GM12878 (cell line): ENCODE data around the gene GNG10. TPM values are rescaled to one million over a fixed set of nuclear protein-coding genes. Genes with fewer than 3 reads are reported as not detected.

Experiments used
- ATAC-seq: fragments of 200-7000 bp; cut with Tn5 transposase; 3 replicates; pipeline ENCODE4 v1.9.1; 2020; ENCODE audit warnings: mild to moderate bottlenecking, moderate library complexity
- BruUV-seq: library from RNA; stranded (reverse); fragments of 400-500 nt; replicated peaks from 2 replicates; lab custom pipeline; 2021; lab: Mats Ljungman, UMichigan
- CTCF ChIA-PET: fragments of 300-600 bp; sonication (Branson Sonifier 250); formaldehyde crosslinking; extraction: SDS; loops from one replicate; lab custom pipeline; 2021; ENCODE audit warnings: inconsistent platforms; lab: Yijun Ruan, JAX
- POLR2A ChIA-PET: fragments of 350-600 bp; formaldehyde crosslinking; extraction: SDS; loops from one replicate; lab custom pipeline; 2021; ENCODE audit warnings: inconsistent platforms; lab: Charles Lee
- RAD21 ChIA-PET: fragments of 300-600 bp; sonication (Branson Sonifier 250); formaldehyde crosslinking; loops from one replicate; lab custom pipeline; 2023; ENCODE audit warnings: antibody characterized with exemption; ENCODE audit not compliant: unreplicated experiment; lab: Charles Lee
- SMC1A ChIA-PET: fragments of 300-600 bp; sonication (Branson Sonifier 250); formaldehyde crosslinking; loops from one replicate; lab custom pipeline; 2023; ENCODE audit not compliant: unreplicated experiment, uncharacterized antibody; lab: Charles Lee
- DNase-seq: peaks from one replicate; pipeline ENCODE4 v3.0.0-alpha.2; 2011; ENCODE audit warnings: low read depth, low spot score
- FAIRE-seq: peaks from 3 replicates; lab custom pipeline; 2011; peaks lifted over from hg19 to GRCh38; lab: Jason Lieb, UNC
- H2AFZ ChIP-seq: 2 replicates; pipeline ENCODE4 v1.6.0; 2011; ENCODE audit warnings: low read depth, low read length, control low read depth; ENCODE audit not compliant: control insufficient read depth
- H3K27ac ChIP-seq: 2 replicates; pipeline ENCODE4 v1.5.1; 2011; ENCODE audit warnings: control low read depth; ENCODE audit not compliant: control insufficient read depth, insufficient read depth
- H3K27me3 ChIP-seq, 2 experiments: replicated peaks in 1 of 2; 2 replicates each; pipeline versions ENCODE4 v1.6.0 to v1.6.1; 2011; ENCODE audit warnings: low read length in 1 of 2; ENCODE audit not compliant: control insufficient read depth in 2 of 2, insufficient read depth in 2 of 2
- H3K36me3 ChIP-seq, 2 experiments: 2 replicates each; pipeline ENCODE4 v1.5.1; 2011; ENCODE audit warnings: low read length in 1 of 2; ENCODE audit not compliant: control insufficient read depth in 2 of 2, insufficient read depth in 2 of 2
- H3K4me1 ChIP-seq: 2 replicates; pipeline ENCODE4 v1.6.1; 2011; ENCODE audit warnings: mild to moderate bottlenecking, low read length, moderate library complexity, mixed read lengths; ENCODE audit not compliant: control insufficient read depth, insufficient read depth
- H3K4me2 ChIP-seq: 2 replicates; pipeline ENCODE4 v1.6.0; 2011; ENCODE audit warnings: control low read depth; ENCODE audit not compliant: control insufficient read depth, insufficient read depth
- H3K4me3 ChIP-seq: fragments of 200-600 bp; sonication (generic); 2 replicates; pipeline ENCODE4 v1.5.1; 2016
- H3K79me2 ChIP-seq: 2 replicates; pipeline ENCODE4 v1.6.0; 2011; ENCODE audit warnings: low read length; ENCODE audit not compliant: control insufficient read depth, insufficient read depth
- H3K9ac ChIP-seq: 2 replicates; pipeline ENCODE4 v1.8.0; 2011; ENCODE audit warnings: low read length, control low read depth, mixed read lengths; ENCODE audit not compliant: control insufficient read depth, insufficient read depth
- H3K9me3 ChIP-seq: replicated peaks from 3 replicates; pipeline ENCODE4 v1.5.1; 2011; ENCODE audit warnings: mild to moderate bottlenecking, low read length; ENCODE audit not compliant: control insufficient read depth, insufficient read depth
- H4K20me1 ChIP-seq: 2 replicates; pipeline ENCODE4 v1.6.0; 2011; ENCODE audit not compliant: control insufficient read depth, insufficient read depth
- CREB1 ChIP-seq: IDR thresholded peaks from 2 replicates; pipeline ENCODE4 v1.6.1; 2012; ENCODE audit warnings: low read depth, mild to moderate bottlenecking, inconsistent platforms
- HCFC1 ChIP-seq: fragments of 150-350 bp; IDR thresholded peaks from 2 replicates; pipeline ENCODE4 v1.6.1; 2014; ENCODE audit warnings: low read length
- KLF5 ChIP-seq: fragments of 450-650 bp; IDR thresholded peaks from 2 replicates; pipeline ENCODE4 v1.6.1; 2014; ENCODE audit warnings: mild to moderate bottlenecking; ENCODE audit not compliant: partially characterized antibody
- NFXL1 ChIP-seq: fragments of 450-650 bp; IDR thresholded peaks from 2 replicates; pipeline ENCODE4 v1.6.1; 2017; ENCODE audit warnings: antibody characterized with exemption, mild to moderate bottlenecking, borderline replicate concordance
- NFYA ChIP-seq: IDR thresholded peaks from 2 replicates; pipeline ENCODE4 v1.6.1; 2011; ENCODE audit warnings: low read depth, mild to moderate bottlenecking, low read length, improper control_type of control experiment, borderline replicate concordance
- POU2F2 ChIP-seq: IDR thresholded peaks from 3 replicates; pipeline ENCODE4 v1.6.1; 2011; ENCODE audit warnings: low read depth, mild to moderate bottlenecking, low read length, borderline replicate concordance
- RCOR1 ChIP-seq: conservative IDR thresholded peaks from 2 replicates; pipeline ENCODE4 v1.6.1; 2012; ENCODE audit warnings: low read depth, low read length, improper control_type of control experiment
- SMAD1 ChIP-seq: fragments of 450-650 bp; IDR thresholded peaks from 2 replicates; pipeline ENCODE4 v1.6.1; 2018; ENCODE audit warnings: mild to moderate bottlenecking, low read depth; ENCODE audit not compliant: partially characterized antibody
- TCF12 ChIP-seq: IDR thresholded peaks from 2 replicates; pipeline ENCODE4 v1.6.1; 2011; ENCODE audit warnings: low read depth, mild to moderate bottlenecking, low read length
- WRNIP1 ChIP-seq: IDR thresholded peaks from 2 replicates; pipeline ENCODE4 v1.6.1; 2011; ENCODE audit warnings: low read depth, low read length, improper control_type of control experiment, borderline replicate concordance
- YBX1 ChIP-seq: fragments of 450-650 bp; IDR thresholded peaks from 2 replicates; pipeline ENCODE4 v1.6.1; 2016; ENCODE audit warnings: antibody characterized with exemption
- ZNF207 ChIP-seq: fragments of 450-650 bp; IDR thresholded peaks from 2 replicates; pipeline ENCODE4 v1.6.1; 2014; ENCODE audit warnings: antibody characterized with exemption, mild to moderate bottlenecking, borderline replicate concordance
- ZNF384 ChIP-seq: IDR thresholded peaks from 2 replicates; pipeline ENCODE4 v1.6.1; 2012; ENCODE audit warnings: low read depth, mild to moderate bottlenecking, low read length, improper control_type of control experiment, borderline replicate concordance
- WGBS: methylation state at CpG from one replicate; pipeline ENCODE4 v1.1.6; 2016; ENCODE audit warnings: low lambda C conversion rate; ENCODE audit not compliant: insufficient replicate concordance, insufficient coverage; ENCODE audit errors: missing lambda C conversion rate; 5-methylcytosine and 5-hydroxymethylcytosine counted together
- in situ Hi-C: fragments of 300-500 bp; cut with MboI; formaldehyde crosslinking; loops from 9 replicates; pipeline ENCODE4 v1.14.3; 2018; ENCODE audit warnings: mixed read lengths
- intact Hi-C: fragments of 100-400 bp; cut with micrococcal nuclease; formaldehyde crosslinking; loops from one replicate; pipeline ENCODE4 v1.14.2; 2022; ENCODE audit not compliant: unreplicated experiment
- polyA plus RNA-seq, 11 experiments: library from polyadenylated mRNA; depleted of rRNA in 4 of 11; unstranded in 6 of 11; stranded (reverse) in 5 of 11; fragments of >200 nt; fragmentation: Nextera tagmentation in 4 of 11; fragmentation: Illumina TruSeq in 1 of 11; extraction: Ambion mirVana in 4 of 11; extraction: Trizol in 1 of 11; gene quantifications; 1 replicate in 1 of 11; 2 replicates in 10 of 11; pipeline versions ENCODE4 v1.2.1 to v1.2.3, GENCODE V29; 2011 to 2016; ENCODE audit warnings: inconsistent platforms in 2 of 11, missing spikeins in 2 of 11, low read depth in 1 of 11
- total RNA-seq, 4 experiments: library from RNA; depleted of rRNA in 3 of 4; stranded (reverse); fragments of >200 nt in 3 of 4; fragmentation: Illumina TruSeq in 1 of 4; extraction: Trizol in 1 of 4; gene quantifications; 2 replicates each; pipeline versions ENCODE4 v1.2.1 to v1.2.3, GENCODE V29; 2013 to 2021

The GNG10 gene
- total and polyA plus RNA-seq, 10 of the 15 experiments (the other 5 are each of a cell fraction or from before 2014, with no cell fraction given) = 12.0 to 28.2 (median 22.7) TPM

DNA sequence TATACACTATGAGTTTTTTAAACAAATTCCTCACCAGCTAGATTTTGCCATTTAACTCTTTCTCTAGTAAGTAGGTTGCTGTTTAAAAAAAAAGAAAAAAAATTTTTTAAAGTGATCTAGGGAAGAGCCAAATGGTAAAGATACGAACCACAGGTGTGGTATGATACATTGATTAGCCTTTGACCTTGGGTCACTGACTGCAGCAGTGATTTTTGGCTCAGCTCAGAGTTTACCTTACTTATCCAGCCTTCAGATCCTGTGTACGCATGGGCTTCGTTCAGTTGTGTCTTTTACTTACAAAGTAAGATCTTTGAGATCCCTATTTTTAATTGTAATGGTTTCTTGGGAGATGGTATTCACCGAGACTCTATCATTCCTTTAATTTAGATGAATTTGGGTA, 12.4 kb upstream of the GNG10 start:
- ChIA-PET POLR2A (no interaction called here), RAD21 (no interaction called here), SMC1A (interaction anchor here (1.0 kb wide), 2 partner anchors 10 to 44 kb away, joined by 3 read pairs; no protein-coding TSS in a partner anchor), CTCF (interaction anchor here (1.2 kb wide), 1 partner anchor 51 kb away, joined by 3 read pairs; no protein-coding TSS in a partner anchor)
- no peaks in the 10 kb centered on the region for H4K20me1 ChIP-seq
- FAIRE-seq (no peak), DNase-seq (no peak), ATAC-seq (no peak)
- no peaks in the 10 kb centered on the region for H3K27me3 ChIP-seq
- H3K4me2 ChIP-seq = no peak overlapping the region
- TF ChIP-seq CREB1 = no peak
- no peak for TF ChIP-seq NFXL1
- no peak for TF ChIP-seq POU2F2
- no peak for TF ChIP-seq SMAD1
- TF ChIP-seq ZNF207 = no peak
- TF ChIP-seq WRNIP1 = no peak
- TF ChIP-seq NFYA = no peak
- TF ChIP-seq KLF5 = no peak
- no peak for TF ChIP-seq RCOR1
- no peak for TF ChIP-seq YBX1
- TF ChIP-seq TCF12 = no peak
- no peak for TF ChIP-seq ZNF384
- no peak for TF ChIP-seq HCFC1
- no peak overlapping the region for H3K9ac ChIP-seq
- 100% methylated on average over 4 of the region's 4 CpGs for WGBS
- H3K27ac ChIP-seq = no peak overlapping the region
- H3K79me2 ChIP-seq = no peaks in the 10 kb centered on the region
- in situ Hi-C loops = no loop called here
- peaks cover 0 to 12% of the 10 kb centered on the region in 2 experiments; a peak in 2 of 4 replicates for H3K36me3 ChIP-seq
- H3K9me3 ChIP-seq = no peaks in the 10 kb centered on the region
- intact Hi-C loops = no loop called here
- BruUV-seq = no TSS peak
- no peak overlapping the region for H2AFZ ChIP-seq
- H3K4me3 ChIP-seq = no peak overlapping the region
- H3K4me1 ChIP-seq = no peaks in the 10 kb centered on the region
